ENCODE results near the gene SNN.

- no peak for TF ChIP-seq CTCF (conservative IDR thresholded peaks at IDR 0.05; ENCODE audit: low read length)
- no peak for TF ChIP-seq EZH2phosphoT487 (IDR thresholded peaks at IDR 0.05; ENCODE audit: borderline replicate concordance)
These were observed 51.5 kb downstream of the SNN start for GRCh38 chr16:11719762-11720161.
